Activated T-helper 2 cell treated with anti-CD3 and anti-CD28 coated beads, Interferon-gamma antibody, Interleukin-2, Interleukin-4, amounts not matched to agents 10 μg/mL and 5 μg/mL and 100 μg/mL, durations not matched to agents 14 hours and 24 hours and 36 hours (primary cell): ENCODE data around the gene SNAPC3. TPM values are rescaled to one million over a fixed set of nuclear protein-coding genes. Genes with fewer than 3 reads are reported as not detected.
"Not testable (repeated sequence)": the region's sequence is repeated elsewhere in the genome, so short reads cannot be mapped to it uniquely, and the experiment has no call there.

Experiments used
- DNase-seq: peaks from one replicate; pipeline ENCODE4 v3.0.0; 2021; ENCODE audit warnings: low spot score
- H3K27ac Mint-ChIP-seq: one replicate; pipeline ENCODE4 v1.8.0; 2021; ENCODE audit warnings: mixed read lengths
- H3K27me3 Mint-ChIP-seq: one replicate; pipeline ENCODE4 v1.8.0; 2021; ENCODE audit warnings: low read depth, mixed read lengths
- H3K36me3 Mint-ChIP-seq: one replicate; pipeline ENCODE4 v1.8.0; 2021; ENCODE audit warnings: low read depth, mixed read lengths
- H3K4me1 Mint-ChIP-seq: one replicate; pipeline ENCODE4 v1.8.0; 2021; ENCODE audit warnings: low read depth, mixed read lengths
- H3K4me3 Mint-ChIP-seq: one replicate; pipeline ENCODE4 v1.8.0; 2021; ENCODE audit warnings: low read depth, mild to moderate bottlenecking, moderate library complexity, mixed read lengths
- H3K9me3 Mint-ChIP-seq: one replicate; pipeline ENCODE4 v1.8.0; 2021; ENCODE audit warnings: mixed read lengths
- intact Hi-C: fragments of 100-400 bp; cut with micrococcal nuclease; formaldehyde crosslinking; loops from one replicate; pipeline ENCODE4 v1.15.1; 2023
- total RNA-seq: library from RNA; stranded (reverse); gene quantifications from 2 replicates; pipeline ENCODE4 v1.2.3, GENCODE V29; 2022

Gene SNAPC3
- total RNA-seq, 1 donor from 2014 or later = 34.7 TPM

DNA sequence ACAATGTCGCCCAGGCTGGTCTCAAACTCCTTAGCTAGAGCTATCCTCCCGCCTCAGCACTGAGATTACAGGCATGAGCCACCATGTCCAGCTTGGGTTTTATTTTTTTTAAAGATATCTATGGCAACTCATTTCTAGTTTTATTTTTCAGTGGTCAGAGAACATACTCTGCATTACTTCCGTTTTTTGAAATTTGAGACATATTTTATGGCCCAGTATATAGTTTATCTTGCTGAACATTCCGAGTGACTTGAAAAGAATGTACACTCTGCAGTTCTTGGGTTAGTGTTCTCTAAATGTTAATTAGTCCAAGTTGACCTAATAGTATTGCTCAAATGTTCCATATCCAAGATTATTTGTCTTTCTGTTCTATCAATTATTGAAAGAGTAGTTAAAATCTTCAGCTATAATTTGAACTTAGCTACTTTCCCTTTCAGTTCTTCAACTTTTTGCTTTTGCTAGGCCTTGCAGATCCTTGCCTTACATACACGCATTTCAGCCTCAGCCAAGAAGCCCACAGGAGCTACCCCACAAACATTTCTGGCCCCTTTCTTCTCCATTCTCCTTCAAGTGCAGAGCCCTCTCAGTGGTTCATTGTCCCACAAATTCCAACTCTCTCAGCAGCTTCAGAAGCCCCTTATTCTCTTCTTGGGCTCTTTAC, 22.3 kb upstream of the SNAPC3 start:
- intact Hi-C loops = no loop called here
- Mint-ChIP-seq H3K27me3 (no peaks in the 10 kb centered on the region), H3K36me3 (no peaks in the 10 kb centered on the region), H3K9me3 (peaks cover 21% of the 10 kb centered on the region), H3K4me3 (no peak overlapping the region), H3K27ac (no peak overlapping the region), H3K4me1 (no peaks in the 10 kb centered on the region)
- DNase-seq = no peak

GRCh38 chr9:15401266-15401665, 21.4 kb upstream of the SNAPC3 start:
- intact Hi-C loops = no loop called here
- Mint-ChIP-seq H3K36me3 (no peaks in the 10 kb centered on the region), H3K4me3 (no peak overlapping the region), H3K9me3 (peaks cover 24% of the 10 kb centered on the region), H3K27ac (no peak overlapping the region), H3K4me1 (no peaks in the 10 kb centered on the region), H3K27me3 (no peaks in the 10 kb centered on the region)
- DNase-seq = no peak

DNA sequence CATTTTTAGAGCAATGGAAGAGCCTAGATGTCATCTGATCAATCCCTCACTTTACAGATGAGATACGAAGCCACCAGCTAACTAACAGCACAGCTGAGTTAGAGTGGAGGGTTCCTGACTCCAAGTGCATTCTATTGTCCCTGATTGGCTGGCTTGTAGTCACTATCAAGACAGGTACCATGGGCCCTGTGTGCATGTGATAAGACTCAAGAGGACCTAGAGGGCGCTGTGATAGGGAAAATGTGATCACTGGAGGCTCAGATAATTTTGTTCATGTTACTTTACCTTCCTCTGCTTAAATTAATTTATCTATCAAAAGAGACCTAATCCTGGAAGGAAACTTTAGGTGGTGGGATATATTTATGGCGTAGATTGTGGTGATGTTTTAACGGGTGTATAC, 19.5 kb upstream of the SNAPC3 start:
- H3K27ac Mint-ChIP-seq = no peak overlapping the region
- H3K36me3 Mint-ChIP-seq = no peaks in the 10 kb centered on the region
- intact Hi-C loops = no loop called here
- peaks cover 24% of the 10 kb centered on the region for H3K9me3 Mint-ChIP-seq
- no peaks in the 10 kb centered on the region for H3K27me3 Mint-ChIP-seq
- no peak overlapping the region for H3K4me3 Mint-ChIP-seq
- H3K4me1 Mint-ChIP-seq = no peaks in the 10 kb centered on the region
- no peak for DNase-seq

- H3K4me3 Mint-ChIP-seq = no peak overlapping the region
- H3K27ac Mint-ChIP-seq = no peak overlapping the region
- H3K27me3 Mint-ChIP-seq = no peaks in the 10 kb centered on the region
- no peak for DNase-seq
- H3K36me3 Mint-ChIP-seq = no peaks in the 10 kb centered on the region
- peaks cover 23% of the 10 kb centered on the region for H3K9me3 Mint-ChIP-seq
- no peaks in the 10 kb centered on the region for H3K4me1 Mint-ChIP-seq
- intact Hi-C loops = no loop called here
Measured at GRCh38 chr9:15404171-15404570, 18.5 kb upstream of the SNAPC3 start.

DNA sequence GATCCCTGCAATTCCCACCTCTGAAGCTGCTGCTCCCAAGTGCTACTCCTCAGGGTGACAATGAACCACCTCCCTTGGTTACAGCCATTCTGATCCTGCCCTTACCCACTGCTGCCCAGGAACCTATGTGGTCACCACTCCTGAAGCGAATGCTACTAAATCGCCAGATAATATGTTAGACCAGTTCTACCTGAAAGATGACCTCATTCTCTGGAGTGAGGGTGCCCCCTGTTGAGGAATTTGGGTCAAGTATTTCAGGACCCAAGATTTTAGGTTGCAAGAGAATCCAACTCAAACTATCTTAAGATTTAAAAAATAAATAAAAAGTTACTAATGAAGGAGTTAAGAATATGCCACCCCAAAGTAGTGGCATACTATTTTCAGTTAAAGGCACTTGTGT, 5.8 kb upstream of the SNAPC3 start:
- no peak for DNase-seq
- peaks cover 11% of the 10 kb centered on the region for H3K4me1 Mint-ChIP-seq
- H3K27ac Mint-ChIP-seq = no peak overlapping the region
- no peaks in the 10 kb centered on the region for H3K9me3 Mint-ChIP-seq
- H3K4me3 Mint-ChIP-seq = no peak overlapping the region
- H3K27me3 Mint-ChIP-seq = peaks cover 18% of the 10 kb centered on the region
- H3K36me3 Mint-ChIP-seq = no peaks in the 10 kb centered on the region
- intact Hi-C loops = loop anchor here (1.0 to 2.0 kb wide), 2 partner anchors 138 to 206 kb away; no protein-coding TSS in a partner anchor

GRCh38 chr9:15417626-15418025, 5.0 kb upstream of the SNAPC3 start:
- Mint-ChIP-seq H3K4me1 (peaks cover 17% of the 10 kb centered on the region), H3K27ac (no peak overlapping the region), H3K36me3 (no peaks in the 10 kb centered on the region), H3K4me3 (no peak overlapping the region), H3K27me3 (peaks cover 11% of the 10 kb centered on the region), H3K9me3 (no peaks in the 10 kb centered on the region)
- DNase-seq = no peak
- intact Hi-C loops = loop anchor here (1.0 to 2.0 kb wide), 2 partner anchors 139 to 206 kb away; no protein-coding TSS in a partner anchor

DNA sequence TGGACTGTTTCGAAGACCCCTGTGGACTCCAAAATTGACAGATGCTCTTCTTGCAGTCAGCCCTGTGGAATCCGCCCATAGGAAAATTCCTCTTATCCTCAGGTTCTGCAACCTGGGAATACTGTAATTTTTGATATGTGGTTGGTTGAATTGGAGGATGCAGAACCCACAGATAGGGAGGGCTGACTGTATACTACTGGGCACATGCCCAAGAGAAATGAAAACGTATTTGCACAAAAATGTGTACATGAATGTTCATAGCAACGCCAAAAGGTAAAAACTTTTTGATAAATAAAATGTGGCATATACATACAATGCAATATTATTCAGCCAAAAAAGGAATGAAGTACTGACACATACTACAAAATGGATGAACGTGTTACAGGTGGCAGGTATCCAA, 1.9 kb upstream of the SNAPC3 start:
- Mint-ChIP-seq H3K36me3 (peaks cover 19% of the 10 kb centered on the region), H3K9me3 (no peaks in the 10 kb centered on the region), H3K27me3 (peaks cover 7% of the 10 kb centered on the region), H3K4me3 (no peak overlapping the region), H3K27ac (no peak overlapping the region), H3K4me1 (peaks cover 33% of the 10 kb centered on the region)
- DNase-seq = no peak
- intact Hi-C loops = loop anchor here (5.0 kb wide), 3 partner anchors 63 to 187 kb away; no protein-coding TSS in a partner anchor

DNA sequence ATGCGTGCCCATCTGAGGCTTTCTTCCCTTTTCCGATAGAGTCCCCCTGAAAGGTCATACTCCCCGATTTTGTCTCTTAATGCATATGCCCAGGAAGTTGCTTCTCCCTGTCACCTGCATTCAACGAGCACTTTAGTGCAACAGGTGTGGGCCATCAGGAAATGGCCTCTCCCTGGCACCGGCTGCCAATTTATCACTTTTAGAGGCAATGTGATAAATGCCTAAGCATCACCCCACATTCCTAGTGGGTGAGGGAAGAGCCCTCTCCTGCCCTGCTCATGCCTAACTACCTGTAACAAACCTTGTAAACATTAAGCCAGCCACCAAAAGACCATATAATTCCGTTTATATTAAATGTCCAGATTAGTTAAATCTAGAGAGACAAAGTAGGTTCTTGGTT, 1.1 kb upstream of the SNAPC3 start:
- H3K27ac Mint-ChIP-seq = peak overlapping the region; percentile 88
- H3K4me3 Mint-ChIP-seq = no peak overlapping the region
- no peak for DNase-seq
- peaks cover 38% of the 10 kb centered on the region for H3K4me1 Mint-ChIP-seq
- no peaks in the 10 kb centered on the region for H3K9me3 Mint-ChIP-seq
- peaks cover 26% of the 10 kb centered on the region for H3K36me3 Mint-ChIP-seq
- peaks cover 7% of the 10 kb centered on the region for H3K27me3 Mint-ChIP-seq
- intact Hi-C loops = loop anchor here (5.0 kb wide), 3 partner anchors 64 to 186 kb away; no protein-coding TSS in a partner anchor

DNA sequence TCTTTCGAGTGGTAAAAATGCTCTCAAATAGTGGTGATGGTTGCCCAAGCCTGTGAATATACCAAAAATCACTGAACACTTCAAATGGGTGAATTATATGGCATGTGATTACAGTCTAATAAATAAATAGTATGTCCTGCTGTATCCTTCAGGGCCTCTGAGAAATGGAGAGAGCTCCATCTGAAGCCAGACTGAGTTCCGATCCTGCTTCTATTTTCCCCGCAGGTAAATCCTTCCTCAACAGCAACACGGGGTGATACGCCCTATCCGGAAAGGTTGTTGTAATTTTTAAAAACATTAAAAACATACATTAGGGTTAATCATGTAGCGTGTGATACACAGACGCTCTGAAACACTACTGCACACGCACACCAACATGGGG, 695 bp upstream of the SNAPC3 start:
- Mint-ChIP-seq H3K4me3 (peak overlapping the region; percentile 95), H3K27ac (peak overlapping the region; percentile 88), H3K36me3 (peaks cover 29% of the 10 kb centered on the region), H3K27me3 (peaks cover 5% of the 10 kb centered on the region), H3K4me1 (peaks cover 38% of the 10 kb centered on the region), H3K9me3 (no peaks in the 10 kb centered on the region)
- DNase-seq = no peak
- intact Hi-C loops = loop anchor here (1.0 to 5.0 kb wide), 7 partner anchors 65 to 194 kb away; partner anchors contain the start of gene CCDC171

GRCh38 chr9:15423231-15423985, 732 bp downstream of the SNAPC3 start:
- H3K9me3 Mint-ChIP-seq = no peaks in the 10 kb centered on the region
- H3K4me1 Mint-ChIP-seq = peaks cover 40% of the 10 kb centered on the region
- intact Hi-C loops = loop anchor here (1.0 to 5.0 kb wide), 5 partner anchors 66 to 184 kb away; partner anchors contain the start of gene CCDC171
- H3K27me3 Mint-ChIP-seq = peaks cover 4% of the 10 kb centered on the region
- peak overlapping the region; percentile 95 for H3K4me3 Mint-ChIP-seq
- peaks cover 38% of the 10 kb centered on the region for H3K36me3 Mint-ChIP-seq
- no peak for DNase-seq
- peak overlapping the region; percentile 79 for H3K27ac Mint-ChIP-seq

DNA sequence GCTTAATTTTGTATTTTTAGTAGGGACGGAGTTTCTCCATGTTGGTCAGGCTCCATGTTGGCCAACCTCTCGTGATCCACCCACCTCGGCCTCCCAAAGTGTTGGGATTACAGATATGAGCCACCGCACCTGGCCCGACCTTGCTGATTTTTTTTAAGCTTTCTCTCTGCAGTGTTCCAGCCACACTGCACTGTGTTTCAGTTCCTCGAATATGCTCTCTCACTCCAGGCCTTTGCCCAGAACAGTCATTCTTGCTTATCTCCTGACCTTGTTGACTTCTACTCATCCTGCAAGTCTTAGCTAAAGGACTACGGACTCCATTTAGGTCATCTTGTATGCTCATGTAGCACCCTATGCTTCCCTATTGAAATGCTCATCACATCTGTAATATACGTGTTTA, 3.3 kb downstream of the SNAPC3 start:
- intact Hi-C loops = no loop called here

GRCh38 chr9:15427702-15428101, 5.0 kb downstream of the SNAPC3 start:
- H3K27me3 Mint-ChIP-seq, H3K4me3 Mint-ChIP-seq, intact Hi-C loops, H3K9me3 Mint-ChIP-seq, DNase-seq, H3K27ac Mint-ChIP-seq: not testable (repeated sequence)
- H3K36me3 Mint-ChIP-seq = peaks cover 66% of the 10 kb centered on the region
- H3K4me1 Mint-ChIP-seq = peaks cover 52% of the 10 kb centered on the region

More for the DNA sequence above, 3.3 kb downstream of the SNAPC3 start:
- Mint-ChIP-seq H3K27me3 (no peaks in the 10 kb centered on the region), H3K27ac (peak overlapping the region; percentile 2), H3K4me3 (peak overlapping the region; percentile 14), H3K9me3 (no peaks in the 10 kb centered on the region), H3K4me1 (peaks cover 58% of the 10 kb centered on the region), H3K36me3 (peaks cover 60% of the 10 kb centered on the region)
- DNase-seq = no peak
